T-cell (primary cell): ENCODE results near the gene TPRA1. TPM values are rescaled to one million over a fixed set of nuclear protein-coding genes. Genes with fewer than 3 reads are reported as not detected.
"Not testable (repeated sequence)": the region's sequence is repeated elsewhere in the genome, so short reads cannot be mapped to it uniquely, and the experiment has no call there.

Source experiments
- ATAC-seq, 4 experiments: fragments of 200-7000 bp in 3 of 4; fragments of 150-1000 bp in 1 of 4; cut with Tn5 transposase; replicated peaks in 1 of 4; 1 replicate in 3 of 4; 2 replicates in 1 of 4; pipeline ENCODE4 v1.10.0; 2021; ENCODE audit warnings: moderate library complexity in 3 of 4, mild to moderate bottlenecking in 2 of 4, moderate number of reproducible peaks in 1 of 4
- CTCF ChIA-PET, 2 donors: fragments of 300-600 bp; sonication (Branson Sonifier 250); formaldehyde crosslinking; loops; one replicate each; lab custom pipeline; 2022; ENCODE audit warnings: antibody characterized with exemption in 2 of 2; lab: Charles Lee
- POLR2A ChIA-PET, 2 donors: fragments of 300-600 bp; sonication (Branson Sonifier 250); formaldehyde crosslinking; loops; one replicate each; lab custom pipeline; 2022; ENCODE audit warnings: antibody characterized with exemption in 2 of 2; lab: Charles Lee
- DNase-seq, 35 experiments: peaks; one replicate each; pipeline versions ENCODE4 v3.0.0 to v3.0.0-alpha.2; 2013 to 2023
- H3K27ac ChIP-seq: one replicate; pipeline ENCODE4 v1.5.1; 2013; ENCODE audit warnings: low read length
- H3K27me3 ChIP-seq, 2 experiments: replicated peaks in 1 of 2; 1 replicate in 1 of 2; 2 replicates in 1 of 2; pipeline versions ENCODE4 v1.6.1 to v1.7.0; 2013; ENCODE audit warnings: low read length in 1 of 2, mixed read lengths in 1 of 2; ENCODE audit not compliant: control insufficient read depth in 2 of 2, insufficient read depth in 2 of 2; ENCODE audit errors: extremely low read depth in 1 of 2
- H3K36me3 ChIP-seq, 2 donors: 1 replicate in 1 of 2; 2 replicates in 1 of 2; pipeline versions ENCODE4 v1.6.1 to v1.7.0; 2013; ENCODE audit warnings: low read length in 1 of 2; ENCODE audit not compliant: control insufficient read depth in 2 of 2, insufficient read depth in 1 of 2; ENCODE audit errors: extremely low read depth in 1 of 2
- H3K4me1 ChIP-seq, 2 experiments: 1 replicate in 1 of 2; 2 replicates in 1 of 2; pipeline versions ENCODE4 v1.6.1 to v1.7.0; 2013; ENCODE audit warnings: low read length in 2 of 2, mixed read lengths in 1 of 2; ENCODE audit not compliant: insufficient read depth in 2 of 2, control insufficient read depth in 1 of 2; ENCODE audit errors: extremely low read depth in 1 of 2
- H3K4me3 ChIP-seq, 2 donors: 1 replicate in 1 of 2; 2 replicates in 1 of 2; pipeline versions ENCODE4 v1.5.1 to v1.7.0; 2013; ENCODE audit warnings: mild to moderate bottlenecking in 2 of 2, low read length in 1 of 2, moderate library complexity in 1 of 2; ENCODE audit not compliant: control insufficient read depth in 1 of 2; ENCODE audit errors: extremely low read depth in 1 of 2
- H3K9me3 ChIP-seq: 2 replicates; pipeline ENCODE4 v1.7.0; 2013
- H3K27ac Mint-ChIP-seq, 2 donors: one replicate each; pipeline ENCODE4 v1.8.0; 2020 to 2021; ENCODE audit warnings: mild to moderate bottlenecking in 2 of 2, mixed read lengths in 2 of 2
- H3K27me3 Mint-ChIP-seq, 2 donors: one replicate each; pipeline ENCODE4 v1.8.0; 2021 to 2022; ENCODE audit warnings: mixed read lengths in 2 of 2
- H3K36me3 Mint-ChIP-seq: one replicate; pipeline ENCODE4 v1.8.0; 2021; ENCODE audit warnings: mixed read lengths
- H3K4me1 Mint-ChIP-seq, 3 donors: one replicate each; pipeline ENCODE4 v1.8.0; 2020 to 2022; ENCODE audit warnings: mixed read lengths in 3 of 3, mild to moderate bottlenecking in 1 of 3
- H3K4me3 Mint-ChIP-seq, 3 donors: one replicate each; pipeline ENCODE4 v1.8.0; 2020 to 2022; ENCODE audit warnings: mild to moderate bottlenecking in 3 of 3, mixed read lengths in 3 of 3, moderate library complexity in 3 of 3
- H3K9me3 Mint-ChIP-seq, 3 donors: one replicate each; pipeline ENCODE4 v1.8.0; 2020 to 2022; ENCODE audit warnings: mixed read lengths in 3 of 3
- WGBS: methylation state at CpG from one replicate; pipeline ENCODE4 v1.1.5; 2013; ENCODE audit warnings: missing lambda C conversion rate; ENCODE audit not compliant: insufficient coverage; 5-methylcytosine and 5-hydroxymethylcytosine counted together
- total RNA-seq, 35 experiments: library from RNA in 6 of 35; stranded (reverse) in 6 of 35; fragments of 120-200 nt in 1 of 35; gene quantifications; one replicate each; pipeline versions ENCODE4 v1.2.1 to v1.2.4 and lab custom pipeline; 2013 to 2026

TPRA1 gene
- total RNA-seq, 5 donors from 2014 or later (not counting 1 experiment from before 2014, with no cell fraction given) = 17.1 to 38.4 (median 34.6) TPM

GRCh38 chr3:127610105-127610504, 19.6 kb upstream of the TPRA1 start:
- H3K27ac ChIP-seq = no peak overlapping the region
- no peaks in the 10 kb centered on the region for H3K9me3 Mint-ChIP-seq
- peaks cover 12 to 34% of the 10 kb centered on the region in 2 donors for H3K36me3 ChIP-seq
- no peak for ATAC-seq
- 90% methylated on average over 5 of the region's 5 CpGs for WGBS
- DNase-seq = no peak
- H3K27ac Mint-ChIP-seq = no peak overlapping the region
- no peak overlapping the region for H3K4me3 ChIP-seq
- H3K4me3 Mint-ChIP-seq = no peak overlapping the region
- no peaks in the 10 kb centered on the region for H3K4me1 Mint-ChIP-seq
- H3K4me1 ChIP-seq = no peaks in the 10 kb centered on the region
- POLR2A ChIA-PET = interaction anchor here in 1 of 2 donors (0.7 kb wide), 1 partner anchor 1374 kb away, joined by 9 read pairs; no protein-coding TSS in a partner anchor
- CTCF ChIA-PET = interaction anchor here in 1 of 2 donors (1.0 kb wide), 1 partner anchor 35 kb away, joined by 5 read pairs; no protein-coding TSS in a partner anchor
- no peaks in the 10 kb centered on the region for H3K27me3 Mint-ChIP-seq
- H3K27me3 ChIP-seq = no peaks in the 10 kb centered on the region
- H3K9me3 ChIP-seq = no peaks in the 10 kb centered on the region
- peaks cover 53% of the 10 kb centered on the region for H3K36me3 Mint-ChIP-seq

- WGBS = 94% methylated on average over 14 of the region's 14 CpGs
- Histone ChIP-seq H3K4me3 (no peak overlapping the region), H3K9me3 (no peaks in the 10 kb centered on the region), H3K36me3 (peaks cover 12 to 36% of the 10 kb centered on the region in 2 donors), H3K27me3 (no peaks in the 10 kb centered on the region), H3K27ac (no peak overlapping the region), H3K4me1 (no peaks in the 10 kb centered on the region)
- H3K4me1 Mint-ChIP-seq = no peaks in the 10 kb centered on the region
- no peaks in the 10 kb centered on the region for H3K9me3 Mint-ChIP-seq
- ATAC-seq (no peak), DNase-seq (no peak)
- CTCF ChIA-PET = no interaction called here
- no peak overlapping the region for H3K27ac Mint-ChIP-seq
- H3K27me3 Mint-ChIP-seq = no peaks in the 10 kb centered on the region
- peaks cover 53% of the 10 kb centered on the region for H3K36me3 Mint-ChIP-seq
- POLR2A ChIA-PET = no interaction called here
- no peak overlapping the region for H3K4me3 Mint-ChIP-seq
Measured at GRCh38 chr3:127608362-127608718, 17.8 kb upstream of the TPRA1 start.

GRCh38 chr3:127607675-127608361, 17.3 kb upstream of the TPRA1 start:
- CTCF ChIA-PET = interaction anchor here in 1 of 2 donors (0.9 kb wide), 1 partner anchor 10 kb away, joined by 3 read pairs; no protein-coding TSS in a partner anchor

GRCh38 chr3:127606981-127607595, 16.6 kb upstream of the TPRA1 start:
- peaks cover 53% of the 10 kb centered on the region for H3K36me3 Mint-ChIP-seq
- H3K27me3 Mint-ChIP-seq = no peaks in the 10 kb centered on the region
- no peak for ATAC-seq
- Histone ChIP-seq H3K4me3 (no peak overlapping the region), H3K27ac (no peak overlapping the region), H3K4me1 (no peaks in the 10 kb centered on the region), H3K36me3 (peaks cover 12 to 36% of the 10 kb centered on the region in 2 donors), H3K27me3 (no peaks in the 10 kb centered on the region), H3K9me3 (no peaks in the 10 kb centered on the region)
- ChIA-PET POLR2A (no interaction called here), CTCF (interaction anchor here in 1 of 2 donors (0.9 kb wide), 1 partner anchor 10 kb away, joined by 3 read pairs; no protein-coding TSS in a partner anchor)
- 95% methylated on average over 17 of the region's 17 CpGs for WGBS
- no peak for DNase-seq
- no peak overlapping the region for H3K4me3 Mint-ChIP-seq
- H3K27ac Mint-ChIP-seq = no peak overlapping the region
- H3K9me3 Mint-ChIP-seq = no peaks in the 10 kb centered on the region
- no peaks in the 10 kb centered on the region for H3K4me1 Mint-ChIP-seq

More at GRCh38 chr3:127607675-127608361, 17.3 kb upstream of the TPRA1 start:
- no peak overlapping the region for H3K4me3 ChIP-seq
- ATAC-seq (no peak), DNase-seq (no peak)
- no peaks in the 10 kb centered on the region for H3K9me3 Mint-ChIP-seq
- no peak overlapping the region for H3K27ac ChIP-seq
- no peaks in the 10 kb centered on the region for H3K9me3 ChIP-seq
- H3K36me3 Mint-ChIP-seq = peaks cover 53% of the 10 kb centered on the region
- no peaks in the 10 kb centered on the region for H3K4me1 Mint-ChIP-seq
- H3K27ac Mint-ChIP-seq = no peak overlapping the region
- no peaks in the 10 kb centered on the region for H3K27me3 Mint-ChIP-seq
- no peaks in the 10 kb centered on the region for H3K27me3 ChIP-seq
- H3K4me1 ChIP-seq = no peaks in the 10 kb centered on the region
- POLR2A ChIA-PET = no interaction called here
- no peak overlapping the region for H3K4me3 Mint-ChIP-seq
- peaks cover 12 to 36% of the 10 kb centered on the region in 2 donors for H3K36me3 ChIP-seq
- WGBS = 100% methylated on average over 3 of the region's 7 CpGs

GRCh38 chr3:127606086-127606805, 15.7 kb upstream of the TPRA1 start:
- DNase-seq (no peak), ATAC-seq (no peak)
- 87% methylated on average over 15 of the region's 24 CpGs for WGBS
- H3K4me1 Mint-ChIP-seq = no peaks in the 10 kb centered on the region
- H3K36me3 Mint-ChIP-seq = peaks cover 50% of the 10 kb centered on the region
- H3K9me3 Mint-ChIP-seq = no peaks in the 10 kb centered on the region
- Histone ChIP-seq H3K36me3 (peaks cover 12 to 34% of the 10 kb centered on the region in 2 donors), H3K27ac (no peak overlapping the region), H3K27me3 (no peaks in the 10 kb centered on the region), H3K9me3 (no peaks in the 10 kb centered on the region), H3K4me1 (no peaks in the 10 kb centered on the region), H3K4me3 (no peak overlapping the region)
- ChIA-PET CTCF (no interaction called here), POLR2A (no interaction called here)
- no peaks in the 10 kb centered on the region for H3K27me3 Mint-ChIP-seq
- no peak overlapping the region for H3K27ac Mint-ChIP-seq
- H3K4me3 Mint-ChIP-seq = no peak overlapping the region

- POLR2A ChIA-PET, H3K4me3 Mint-ChIP-seq, H3K27me3 ChIP-seq, H3K4me1 ChIP-seq, DNase-seq, H3K9me3 ChIP-seq, H3K27ac Mint-ChIP-seq, H3K4me1 Mint-ChIP-seq, H3K27ac ChIP-seq, H3K27me3 Mint-ChIP-seq, H3K9me3 Mint-ChIP-seq, H3K4me3 ChIP-seq, ATAC-seq: not testable (repeated sequence)
- H3K36me3 ChIP-seq = peaks cover 12 to 27% of the 10 kb centered on the region in 2 donors
- CTCF ChIA-PET = interaction anchor here in 1 of 2 donors (0.5 kb wide), 1 partner anchor 20 kb away, joined by 3 read pairs; no protein-coding TSS in a partner anchor
- peaks cover 47% of the 10 kb centered on the region for H3K36me3 Mint-ChIP-seq
- WGBS = 77% methylated on average over 5 of the region's 7 CpGs
Measured at GRCh38 chr3:127605547-127605946, 15.0 kb upstream of the TPRA1 start.
